CD14-positive monocyte (primary cell): ENCODE data around the gene SAP130. TPM values are rescaled to one million over a fixed set of nuclear protein-coding genes. Genes with fewer than 3 reads are reported as not detected.

Source experiments
- DNase-seq, 3 donors: peaks; one replicate each; pipeline ENCODE4 v3.0.0-alpha.2; 2011 to 2022
- H2AFZ ChIP-seq: 2 replicates; pipeline ENCODE4 v1.6.0; 2012; ENCODE audit warnings: mild to moderate bottlenecking, low read depth, low read length, inconsistent platforms; ENCODE audit not compliant: insufficient read depth, poor library complexity, severe bottlenecking
- H3K27ac ChIP-seq, 2 donors: 1 replicate in 1 of 2; 2 replicates in 1 of 2; pipeline ENCODE4 v1.5.1; 2012 to 2013; ENCODE audit warnings: low read length in 2 of 2, control low read depth in 1 of 2, inconsistent platforms in 1 of 2, low read depth in 1 of 2, mild to moderate bottlenecking in 1 of 2
- H3K27me3 ChIP-seq, 2 donors: one replicate each; pipeline versions ENCODE4 v1.6.0 to v1.6.1; 2011 to 2013; ENCODE audit warnings: low read length in 2 of 2; ENCODE audit not compliant: control insufficient read depth in 2 of 2, insufficient read depth in 2 of 2
- H3K36me3 ChIP-seq, 2 donors: replicated peaks in 1 of 2; 1 replicate in 1 of 2; 2 replicates in 1 of 2; pipeline versions ENCODE4 v1.5.1 to v1.6.1; 2012 to 2013; ENCODE audit warnings: low read length in 2 of 2, control low read depth in 1 of 2, inconsistent platforms in 1 of 2, mild to moderate bottlenecking in 1 of 2; ENCODE audit not compliant: insufficient read depth in 2 of 2, control insufficient read depth in 1 of 2
- H3K4me1 ChIP-seq, 2 donors: 1 replicate in 1 of 2; 2 replicates in 1 of 2; pipeline versions ENCODE4 v1.5.1 to v1.6.1; 2012 to 2013; ENCODE audit warnings: low read length in 2 of 2, control low read depth in 1 of 2, inconsistent platforms in 1 of 2, mild to moderate bottlenecking in 1 of 2, moderate library complexity in 1 of 2; ENCODE audit not compliant: insufficient read depth in 2 of 2, control insufficient read depth in 1 of 2
- H3K4me2 ChIP-seq: replicated peaks from 2 replicates; pipeline ENCODE3; 2012; ENCODE audit warnings: low read length, moderate library complexity, mild to moderate bottlenecking; ENCODE audit not compliant: poor library complexity, severe bottlenecking; ENCODE audit errors: extremely low read depth
- H3K4me3 ChIP-seq, 3 experiments: fragments of 200-600 bp in 1 of 3; sonication (generic) in 1 of 3; replicated peaks in 1 of 3; 1 replicate in 2 of 3; 2 replicates in 1 of 3; pipeline ENCODE4 v1.5.1; 2011 to 2013; ENCODE audit warnings: low read length in 3 of 3, mild to moderate bottlenecking in 3 of 3, control low read depth in 2 of 3, low read depth in 2 of 3, inconsistent platforms in 1 of 3, moderate library complexity in 1 of 3
- H3K79me2 ChIP-seq: 2 replicates; pipeline ENCODE4 v1.6.0; 2012; ENCODE audit warnings: mild to moderate bottlenecking, control low read depth, inconsistent platforms, low read length, moderate library complexity; ENCODE audit not compliant: insufficient read depth
- H3K9ac ChIP-seq: 2 replicates; pipeline ENCODE4 v1.6.0; 2017; ENCODE audit warnings: low read length, mild to moderate bottlenecking; ENCODE audit not compliant: insufficient read depth, poor library complexity, severe bottlenecking
- H3K9me3 ChIP-seq, 2 donors: replicated peaks in 1 of 2; 1 replicate in 1 of 2; 2 replicates in 1 of 2; pipeline versions ENCODE4 v1.5.1 to v1.6.1; 2012 to 2013; ENCODE audit warnings: low read length in 2 of 2, control low read depth in 1 of 2; ENCODE audit not compliant: control insufficient read depth in 1 of 2, insufficient read depth in 1 of 2
- H4K20me1 ChIP-seq: 2 replicates; pipeline ENCODE4 v1.6.0; 2012; ENCODE audit warnings: mild to moderate bottlenecking, low read length, control low read depth, moderate library complexity; ENCODE audit not compliant: insufficient read depth
- H3K27ac Mint-ChIP-seq, 7 donors: one replicate each; pipeline ENCODE4 v1.8.0; 2020; ENCODE audit warnings: mild to moderate bottlenecking in 7 of 7, mixed read lengths in 7 of 7, moderate library complexity in 6 of 7, inconsistent platforms in 2 of 7
- H3K27me3 Mint-ChIP-seq, 3 donors: one replicate each; pipeline ENCODE4 v1.8.0; 2021 to 2022; ENCODE audit warnings: low read depth in 3 of 3, mild to moderate bottlenecking in 3 of 3, mixed read lengths in 3 of 3, moderate library complexity in 3 of 3, inconsistent platforms in 1 of 3
- H3K36me3 Mint-ChIP-seq, 2 donors: one replicate each; pipeline ENCODE4 v1.8.0; 2020; ENCODE audit warnings: mixed read lengths in 2 of 2, inconsistent platforms in 1 of 2, mild to moderate bottlenecking in 1 of 2
- H3K4me1 Mint-ChIP-seq: one replicate; pipeline ENCODE4 v1.8.0; 2020; ENCODE audit warnings: mild to moderate bottlenecking, mixed read lengths
- H3K4me3 Mint-ChIP-seq, 2 donors: one replicate each; pipeline ENCODE4 v1.8.0; 2020; ENCODE audit warnings: mild to moderate bottlenecking in 2 of 2, mixed read lengths in 2 of 2, moderate library complexity in 1 of 2
- H3K9me3 Mint-ChIP-seq, 7 donors: one replicate each; pipeline ENCODE4 v1.8.0; 2020 to 2022; ENCODE audit warnings: mixed read lengths in 7 of 7, mild to moderate bottlenecking in 6 of 7, moderate library complexity in 6 of 7, inconsistent platforms in 2 of 7
- CTCF ChIP-seq: fragments of 200-600 bp; IDR thresholded peaks from one replicate; pipeline ENCODE4 v1.8.0; 2022; ENCODE audit warnings: antibody characterized with exemption, mild to moderate bottlenecking
- WGBS: methylation state at CpG from one replicate; pipeline ENCODE4 v1.1.5; 2013; ENCODE audit warnings: missing lambda C conversion rate; ENCODE audit not compliant: insufficient coverage; 5-methylcytosine and 5-hydroxymethylcytosine counted together
- intact Hi-C, 2 donors: fragments of 100-400 bp; cut with micrococcal nuclease; formaldehyde crosslinking; loops; one replicate each; pipeline versions ENCODE4 v1.15.0 to v1.15.1; 2023
- polyA plus RNA-seq, 3 donors: library from polyadenylated mRNA; depleted of rRNA in 1 of 3; unstranded in 2 of 3; stranded (reverse) in 1 of 3; fragments of 300-500 nt in 2 of 3; fragments of >200 nt in 1 of 3; fragmentation: Illumina TruSeq in 2 of 3; gene quantifications; 1 replicate in 2 of 3; 2 replicates in 1 of 3; pipeline ENCODE4 v1.2.3, GENCODE V29; 2012 to 2021

SAP130 gene
- polyA plus RNA-seq, 3 donors = 2.8 to 16.4 (median 6.4) TPM

GRCh38 chr2:127996160-127996559 is 31.7 kb downstream of the SAP130 start:
- Histone ChIP-seq H3K27me3 (no peaks in the 10 kb centered on the region), H3K27ac (no peak overlapping the region)

DNA sequence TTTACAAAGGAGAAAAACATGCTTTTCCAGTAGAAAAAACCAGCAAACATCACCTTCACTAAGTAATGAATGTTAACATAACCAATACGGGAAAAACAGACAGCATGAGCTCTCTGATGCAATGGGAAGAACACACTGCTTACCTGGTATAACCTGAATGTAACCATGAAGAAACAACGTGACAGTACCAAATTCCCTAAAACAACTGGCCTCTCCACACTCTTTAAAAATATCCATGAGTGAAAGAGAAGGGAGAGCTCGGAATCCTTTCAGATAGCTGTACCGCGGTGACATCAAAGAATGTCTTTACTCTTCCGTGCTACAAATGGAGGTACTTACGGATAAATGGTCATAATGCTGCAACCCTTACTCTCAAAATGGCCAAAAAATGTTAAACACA is 32.1 kb downstream of the SAP130 start:
- no peak overlapping the region for H3K4me3 ChIP-seq
- H3K79me2 ChIP-seq = no peaks in the 10 kb centered on the region
- H3K27me3 Mint-ChIP-seq = no peaks in the 10 kb centered on the region
- H3K9me3 ChIP-seq = no peaks in the 10 kb centered on the region
- peaks cover 85 to 98% of the 10 kb centered on the region in 2 donors for H3K36me3 ChIP-seq
- DNase-seq = no peak
- intact Hi-C loops = no loop called here
- no peak overlapping the region for H3K27ac ChIP-seq
- H3K4me3 Mint-ChIP-seq = no peak overlapping the region
- no peak overlapping the region for H2AFZ ChIP-seq
- no peaks in the 10 kb centered on the region for H3K9me3 Mint-ChIP-seq
- H3K4me1 Mint-ChIP-seq = no peaks in the 10 kb centered on the region
- no peak for TF ChIP-seq CTCF
- H3K4me1 ChIP-seq = no peaks in the 10 kb centered on the region
- H4K20me1 ChIP-seq = no peaks in the 10 kb centered on the region
- H3K36me3 Mint-ChIP-seq = peaks cover 71 to 90% of the 10 kb centered on the region in 2 donors
- no peak overlapping the region for H3K9ac ChIP-seq
- no peak overlapping the region for H3K4me2 ChIP-seq
- no peak overlapping the region for H3K27ac Mint-ChIP-seq
- H3K27me3 ChIP-seq = no peaks in the 10 kb centered on the region
- 83% methylated on average over 1 of the region's 7 CpGs for WGBS

More at GRCh38 chr2:127996160-127996559, 31.7 kb downstream of the SAP130 start:
- Histone ChIP-seq H3K36me3 (peaks cover 88 to 99% of the 10 kb centered on the region in 2 donors), H4K20me1 (no peaks in the 10 kb centered on the region), H2AFZ (no peak overlapping the region), H3K9ac (no peak overlapping the region), H3K4me3 (no peak overlapping the region), H3K4me1 (no peaks in the 10 kb centered on the region), H3K9me3 (no peaks in the 10 kb centered on the region), H3K4me2 (no peak overlapping the region), H3K79me2 (no peaks in the 10 kb centered on the region)
- 98% methylated on average over 7 of the region's 9 CpGs for WGBS
- H3K27ac Mint-ChIP-seq = no peak overlapping the region
- H3K27me3 Mint-ChIP-seq = no peaks in the 10 kb centered on the region
- no peak overlapping the region for H3K4me3 Mint-ChIP-seq
- TF ChIP-seq CTCF = no peak
- intact Hi-C loops = no loop called here
- DNase-seq = no peak
- no peaks in the 10 kb centered on the region for H3K9me3 Mint-ChIP-seq
- H3K36me3 Mint-ChIP-seq = peaks cover 74 to 91% of the 10 kb centered on the region in 2 donors
- no peaks in the 10 kb centered on the region for H3K4me1 Mint-ChIP-seq
